KOPT-K1 (cell line): ENCODE results near the gene POLR2H.

Experiments used
- H3K27ac ChIP-seq: fragments of 200-600 bp; sonication (generic); 2 replicates; pipeline ENCODE4 v1.5.1; 2016; ENCODE audit warnings: antibody characterized with exemption, mild to moderate bottlenecking, low read depth, low read length; ENCODE audit not compliant: poor library complexity, severe bottlenecking
- H3K36me3 ChIP-seq: fragments of 200-600 bp; sonication (generic); 2 replicates; pipeline ENCODE4 v1.5.1; 2017; ENCODE audit warnings: antibody characterized with exemption, mild to moderate bottlenecking, low read length, moderate library complexity; ENCODE audit not compliant: insufficient read depth
- H3K9me3 ChIP-seq: fragments of 200-600 bp; sonication (generic); 2 replicates; pipeline ENCODE4 v1.5.1; 2017; ENCODE audit warnings: antibody characterized with exemption, low read length, mild to moderate bottlenecking; ENCODE audit not compliant: insufficient read depth, poor library complexity, severe bottlenecking

POLR2H gene

GRCh38 chr3:184405075-184406030, 43.8 kb downstream of the POLR2H start:
- H3K9me3 ChIP-seq: no peaks in the 10 kb centered on the region
- no peaks in the 10 kb centered on the region for H3K36me3 ChIP-seq
- no peak overlapping the region for H3K27ac ChIP-seq

GRCh38 chr3:184409331-184409926, 47.9 kb downstream of the POLR2H start:
- Histone ChIP-seq H3K9me3 (no peaks in the 10 kb centered on the region), H3K27ac (no peak overlapping the region)

GRCh38 chr3:184409946-184410500, 48.5 kb downstream of the POLR2H start:
- Histone ChIP-seq H3K27ac (no peak overlapping the region), H3K9me3 (no peaks in the 10 kb centered on the region), H3K36me3 (no peaks in the 10 kb centered on the region)

More at GRCh38 chr3:184409331-184409926, 47.9 kb downstream of the POLR2H start:
- H3K36me3 ChIP-seq: no peaks in the 10 kb centered on the region

GRCh38 chr3:184414418-184415202, 53.1 kb downstream of the POLR2H start:
- Histone ChIP-seq H3K36me3 (no peaks in the 10 kb centered on the region), H3K9me3 (no peaks in the 10 kb centered on the region), H3K27ac (no peak overlapping the region)

- Histone ChIP-seq H3K9me3 (no peaks in the 10 kb centered on the region), H3K27ac (no peak overlapping the region), H3K36me3 (no peaks in the 10 kb centered on the region)
These were observed 53.6 kb downstream of the POLR2H start for GRCh38 chr3:184415203-184415490.

- H3K27ac ChIP-seq: no peak overlapping the region
- H3K36me3 ChIP-seq: no peaks in the 10 kb centered on the region
- H3K9me3 ChIP-seq: peaks cover 3% of the 10 kb centered on the region
These were observed 56.3 kb downstream of the POLR2H start for GRCh38 chr3:184417619-184418327.
